Gastrocnemius medialis (tissue), 4 donors: ENCODE data around the gene COX4I2. TPM values are rescaled to one million over a fixed set of nuclear protein-coding genes. Genes with fewer than 3 reads are reported as not detected.
A peak's percentile ranks its signal among the peaks of the same experiment; 100 is the strongest.

Experiments used
- ATAC-seq, 2 donors: fragments of 150-250 bp; one replicate each; pipeline ENCODE4 v1.9.1; 2016
- DNase-seq, 2 donors: peaks; one replicate each; pipeline ENCODE4 v3.0.0-alpha.2; 2019
- H3K27ac ChIP-seq, 4 donors: fragments of 200-600 bp; sonication (generic); 1 replicate in 1 of 4; 2 replicates in 3 of 4; pipeline ENCODE4 v1.5.1; 2016 to 2018; ENCODE audit warnings: mild to moderate bottlenecking in 2 of 4, moderate library complexity in 1 of 4
- H3K27me3 ChIP-seq, 3 donors: fragments of 200-600 bp; sonication (generic) in 2 of 3; 1 replicate in 1 of 3; 2 replicates in 2 of 3; pipeline versions ENCODE4 v1.5.1 to v1.6.0; 2016 to 2019; ENCODE audit warnings: mild to moderate bottlenecking in 1 of 3, moderate library complexity in 1 of 3
- H3K36me3 ChIP-seq, 2 donors: fragments of 200-600 bp; sonication (generic) in 1 of 2; one replicate each; pipeline ENCODE4 v1.5.1; 2017 to 2018
- H3K4me1 ChIP-seq, 2 donors: fragments of 200-600 bp; sonication (generic) in 1 of 2; one replicate each; pipeline ENCODE4 v1.5.1; 2016 to 2017; ENCODE audit warnings: mild to moderate bottlenecking in 2 of 2
- H3K4me3 ChIP-seq, 4 donors: fragments of 200-600 bp; sonication (generic) in 3 of 4; 1 replicate in 1 of 4; 2 replicates in 3 of 4; pipeline ENCODE4 v1.5.1; 2016 to 2019; ENCODE audit warnings: mild to moderate bottlenecking in 2 of 4
- H3K9me3 ChIP-seq, 3 donors: fragments of 200-600 bp; sonication (generic) in 2 of 3; 1 replicate in 1 of 3; 2 replicates in 2 of 3; pipeline ENCODE4 v1.5.1; 2016 to 2019
- POLR2A ChIP-seq, 2 donors: fragments of 450-650 bp; IDR thresholded peaks; one replicate each; pipeline ENCODE4 v1.6.1; 2017; ENCODE audit warnings: antibody characterized with exemption in 2 of 2, mild to moderate bottlenecking in 2 of 2, moderate library complexity in 2 of 2
- in situ Hi-C, 4 donors: fragments of 200-750 bp; cut with MboI; loops; one replicate each; pipeline versions ENCODE4 v1.15.0 to v1.8.0; 2017; ENCODE audit warnings: low sequenced_read_pairs in 4 of 4
- intact Hi-C: fragments of 100-400 bp; cut with DNase I; formaldehyde crosslinking; loops from one replicate; pipeline ENCODE4 v1.15.1; 2023; ENCODE audit warnings: low total_unique reads
- total RNA-seq, 4 donors: library from RNA; depleted of rRNA; stranded (reverse); fragments of >200 nt; gene quantifications; one replicate each; pipeline versions ENCODE4 v1.1.0 to v1.2.3, GENCODE V29; 2016
- TF ChIP-seq, protein P1 (sequence below), 5 experiments: fragments of 450-650 bp in 3 of 5; fragments of 200-600 bp in 2 of 5; sonication (generic) in 2 of 5; IDR thresholded peaks in 4 of 5; conservative IDR thresholded peaks in 1 of 5; 1 replicate in 4 of 5; 2 replicates in 1 of 5; pipeline ENCODE4 v1.5.1; 2016 to 2019; ENCODE audit warnings: antibody characterized with exemption in 5 of 5, mild to moderate bottlenecking in 3 of 5, moderate library complexity in 3 of 5

COX4I2 gene
- total RNA-seq, 4 donors from 2014 or later, result 3.9 to 10.4 (median 4.3) TPM

GRCh38 chr20:31678389-31679356 lies 41.0 kb downstream of the COX4I2 start:
- ATAC-seq (no peak), DNase-seq (no peak)
- intact Hi-C loops (no loop called here), in situ Hi-C loops (no loop called here)
- no peaks in the 10 kb centered on the region for H3K9me3 ChIP-seq
- TF ChIP-seq, protein P1, sequence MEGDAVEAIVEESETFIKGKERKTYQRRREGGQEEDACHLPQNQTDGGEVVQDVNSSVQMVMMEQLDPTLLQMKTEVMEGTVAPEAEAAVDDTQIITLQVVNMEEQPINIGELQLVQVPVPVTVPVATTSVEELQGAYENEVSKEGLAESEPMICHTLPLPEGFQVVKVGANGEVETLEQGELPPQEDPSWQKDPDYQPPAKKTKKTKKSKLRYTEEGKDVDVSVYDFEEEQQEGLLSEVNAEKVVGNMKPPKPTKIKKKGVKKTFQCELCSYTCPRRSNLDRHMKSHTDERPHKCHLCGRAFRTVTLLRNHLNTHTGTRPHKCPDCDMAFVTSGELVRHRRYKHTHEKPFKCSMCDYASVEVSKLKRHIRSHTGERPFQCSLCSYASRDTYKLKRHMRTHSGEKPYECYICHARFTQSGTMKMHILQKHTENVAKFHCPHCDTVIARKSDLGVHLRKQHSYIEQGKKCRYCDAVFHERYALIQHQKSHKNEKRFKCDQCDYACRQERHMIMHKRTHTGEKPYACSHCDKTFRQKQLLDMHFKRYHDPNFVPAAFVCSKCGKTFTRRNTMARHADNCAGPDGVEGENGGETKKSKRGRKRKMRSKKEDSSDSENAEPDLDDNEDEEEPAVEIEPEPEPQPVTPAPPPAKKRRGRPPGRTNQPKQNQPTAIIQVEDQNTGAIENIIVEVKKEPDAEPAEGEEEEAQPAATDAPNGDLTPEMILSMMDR (IDR thresholded peaks at IDR 0.05 in 4 of 5, conservative IDR thresholded peaks at IDR 0.05 in 1 of 5), result no peak
- TF ChIP-seq POLR2A (IDR thresholded peaks at IDR 0.05), result no peak
- H3K36me3 ChIP-seq, result no peaks in the 10 kb centered on the region
- H3K4me1 ChIP-seq, result peaks cover 62 to 88% of the 10 kb centered on the region in 2 donors
- peak overlapping the region in 3 of 4 donors; percentile 13 to 48 (median 27) for H3K27ac ChIP-seq
- no peak overlapping the region for H3K4me3 ChIP-seq
- H3K27me3 ChIP-seq, result no peaks in the 10 kb centered on the region

DNA sequence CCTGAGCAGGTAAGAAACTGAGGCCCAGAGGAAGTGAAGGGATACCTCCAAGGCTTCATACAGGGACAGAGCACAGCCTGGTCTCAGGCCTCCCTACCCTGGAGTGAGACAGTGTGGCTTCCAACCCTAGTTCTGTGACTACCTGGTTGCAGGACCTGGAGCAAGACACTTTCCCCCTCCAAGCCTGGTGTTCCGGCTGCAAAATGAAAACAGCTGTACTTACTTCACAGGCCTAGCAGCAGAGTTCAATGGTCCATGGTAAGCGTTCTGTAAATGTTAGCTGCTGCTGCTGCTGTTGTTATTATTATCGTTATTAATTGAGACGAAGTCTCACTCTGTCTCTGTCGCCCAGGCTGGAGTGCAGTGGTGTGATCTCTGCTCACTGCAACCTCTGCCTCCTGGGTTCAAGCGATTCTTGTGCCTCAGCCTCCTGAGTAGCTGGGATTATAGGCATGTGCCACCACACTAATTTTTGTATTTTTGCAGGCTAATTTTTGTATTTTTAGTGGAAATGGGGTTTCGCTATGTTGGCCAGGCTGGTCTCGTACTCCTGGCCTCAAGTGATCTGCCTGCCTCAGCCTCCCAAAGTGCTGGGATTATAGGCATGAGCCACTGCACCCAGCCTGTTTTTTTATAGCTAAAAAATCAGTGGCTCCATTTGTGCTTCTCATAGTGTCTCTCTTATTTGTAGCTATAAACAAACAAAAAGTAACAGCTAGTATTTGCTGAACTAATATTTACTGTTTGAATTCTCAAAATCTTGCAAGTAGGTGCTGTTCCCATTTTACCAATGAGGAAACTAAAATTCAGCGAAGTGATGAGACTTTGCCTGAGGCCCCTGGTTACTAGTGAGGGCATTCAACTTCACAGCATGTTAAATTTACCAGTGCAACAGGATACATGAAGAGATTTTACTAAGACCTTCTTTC lies 41.9 kb downstream of the COX4I2 start:
- H3K27ac ChIP-seq, result peak overlapping the region in 1 of 4 donors; percentile 13
- intact Hi-C loops (no loop called here), in situ Hi-C loops (no loop called here)
- H3K36me3 ChIP-seq, result no peaks in the 10 kb centered on the region
- no peak for DNase-seq
- ATAC-seq, result no peak
- peaks cover 60 to 87% of the 10 kb centered on the region in 2 donors for H3K4me1 ChIP-seq
- no peaks in the 10 kb centered on the region for H3K27me3 ChIP-seq
- no peaks in the 10 kb centered on the region for H3K9me3 ChIP-seq
- H3K4me3 ChIP-seq, result no peak overlapping the region
- no peak for TF ChIP-seq POLR2A (IDR thresholded peaks at IDR 0.05)
- TF ChIP-seq, protein P1 (IDR thresholded peaks at IDR 0.05 in 4 of 5, conservative IDR thresholded peaks at IDR 0.05 in 1 of 5), result no peak

DNA sequence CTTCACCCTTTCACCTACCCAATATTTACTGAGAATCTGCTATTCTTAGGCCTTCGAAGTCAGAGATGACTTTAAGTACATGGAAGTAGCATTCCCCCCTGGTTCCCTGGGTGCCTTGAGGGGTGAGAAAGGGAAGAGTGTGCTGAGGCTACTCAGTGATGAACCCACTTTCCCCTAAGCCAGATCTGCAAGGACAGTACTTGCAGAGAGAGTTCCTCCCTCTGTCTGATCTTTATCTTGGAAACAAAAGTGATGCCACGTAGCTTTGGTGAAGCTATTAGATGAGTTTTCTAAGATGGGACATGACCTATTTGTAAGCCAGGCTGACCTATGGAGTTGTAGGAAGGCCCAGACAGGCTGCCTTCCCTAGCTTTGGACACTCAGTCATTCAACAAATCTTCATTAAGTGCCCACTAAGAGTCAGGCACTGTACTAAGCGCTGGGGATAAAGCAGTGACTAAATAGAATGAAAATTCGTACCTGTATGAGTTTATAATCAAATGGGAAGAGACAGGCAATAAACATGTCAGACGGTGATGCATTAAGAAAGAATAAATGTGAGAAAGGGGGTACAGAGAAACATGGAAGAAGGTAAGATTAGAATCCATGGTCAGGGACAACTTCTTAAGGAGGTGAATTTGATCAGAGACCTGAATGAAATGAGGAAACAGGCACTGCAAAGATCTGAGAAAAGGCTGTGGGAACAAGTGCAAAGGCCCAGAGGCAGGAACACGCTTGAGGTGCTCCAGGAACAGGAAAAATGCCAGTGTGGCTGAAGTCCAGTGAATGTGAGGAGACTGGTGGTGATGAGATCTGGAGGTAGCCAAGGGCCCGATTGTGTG lies 42.8 kb downstream of the COX4I2 start:
- Histone ChIP-seq H3K4me3 (no peak overlapping the region), H3K36me3 (no peaks in the 10 kb centered on the region), H3K27me3 (no peaks in the 10 kb centered on the region), H3K9me3 (no peaks in the 10 kb centered on the region), H3K4me1 (peaks cover 60 to 85% of the 10 kb centered on the region in 2 donors), H3K27ac (peak overlapping the region; percentile 8 to 32 (median 29))
- in situ Hi-C loops, result no loop called here
- intact Hi-C loops, result no loop called here
- ATAC-seq, result no peak
- no peak for DNase-seq
- no peak for TF ChIP-seq POLR2A (IDR thresholded peaks at IDR 0.05)
- TF ChIP-seq, protein P1 (IDR thresholded peaks at IDR 0.05 in 4 of 5, conservative IDR thresholded peaks at IDR 0.05 in 1 of 5), result no peak

- no peaks in the 10 kb centered on the region for H3K9me3 ChIP-seq
- TF ChIP-seq, protein P1 (IDR thresholded peaks at IDR 0.05 in 4 of 5, conservative IDR thresholded peaks at IDR 0.05 in 1 of 5), result no peak
- TF ChIP-seq POLR2A (IDR thresholded peaks at IDR 0.05), result no peak
- no peaks in the 10 kb centered on the region for H3K27me3 ChIP-seq
- intact Hi-C loops (no loop called here), in situ Hi-C loops (no loop called here)
- H3K4me1 ChIP-seq, result peaks cover 60 to 85% of the 10 kb centered on the region in 2 donors
- H3K27ac ChIP-seq, result peak overlapping the region; percentile 16 to 32 (median 29)
- ATAC-seq (no peak), DNase-seq (no peak)
- no peaks in the 10 kb centered on the region for H3K36me3 ChIP-seq
- no peak overlapping the region for H3K4me3 ChIP-seq
These were observed 43.5 kb downstream of the COX4I2 start for GRCh38 chr20:31681128-31681727.
